Left cardiac atrium (tissue), 4 donors: ENCODE measurements around the gene XIRP2. TPM values are rescaled to one million over a fixed set of nuclear protein-coding genes. Genes with fewer than 3 reads are reported as not detected.

Source experiments
- ATAC-seq, 2 donors: fragments of 200-7000 bp; cut with Tn5 transposase; one replicate each; pipeline ENCODE4 v1.9.1; 2020; ENCODE audit warnings: mild to moderate bottlenecking in 2 of 2, moderate library complexity in 2 of 2
- DNase-seq: peaks from one replicate; pipeline ENCODE4 v3.0.0-alpha.2; 2020
- intact Hi-C, 2 donors: fragments of 100-400 bp; cut with DNase I; formaldehyde crosslinking; loops; one replicate each; pipeline versions ENCODE4 v1.14.1 to v1.15.1; 2022 to 2023
- long read RNA-seq: library from polyadenylated mRNA; unstranded; transcript quantifications from one replicate; pipeline ENCODE4 v2.0.0, GENCODE V29; 2021
- total RNA-seq, 2 donors: library from RNA; stranded (reverse); fragmentation: NEBNext Ultra II Directional; extraction: Animal tissue kit (Norgen Biotek cat#: 25700); gene quantifications; one replicate each; pipeline ENCODE4 v1.2.1, GENCODE V29; 2021
- donor health status: DM: no; HTN: yes; CAD: no.
- donor health status: DM: no; HTN: yes; CAD: no; lungs with severe emphysema.
- donor health status: DM: yes; HTN: yes; CAD: no.
- donor health status: Dilated cardiomyopathy.

Gene XIRP2, protein sequence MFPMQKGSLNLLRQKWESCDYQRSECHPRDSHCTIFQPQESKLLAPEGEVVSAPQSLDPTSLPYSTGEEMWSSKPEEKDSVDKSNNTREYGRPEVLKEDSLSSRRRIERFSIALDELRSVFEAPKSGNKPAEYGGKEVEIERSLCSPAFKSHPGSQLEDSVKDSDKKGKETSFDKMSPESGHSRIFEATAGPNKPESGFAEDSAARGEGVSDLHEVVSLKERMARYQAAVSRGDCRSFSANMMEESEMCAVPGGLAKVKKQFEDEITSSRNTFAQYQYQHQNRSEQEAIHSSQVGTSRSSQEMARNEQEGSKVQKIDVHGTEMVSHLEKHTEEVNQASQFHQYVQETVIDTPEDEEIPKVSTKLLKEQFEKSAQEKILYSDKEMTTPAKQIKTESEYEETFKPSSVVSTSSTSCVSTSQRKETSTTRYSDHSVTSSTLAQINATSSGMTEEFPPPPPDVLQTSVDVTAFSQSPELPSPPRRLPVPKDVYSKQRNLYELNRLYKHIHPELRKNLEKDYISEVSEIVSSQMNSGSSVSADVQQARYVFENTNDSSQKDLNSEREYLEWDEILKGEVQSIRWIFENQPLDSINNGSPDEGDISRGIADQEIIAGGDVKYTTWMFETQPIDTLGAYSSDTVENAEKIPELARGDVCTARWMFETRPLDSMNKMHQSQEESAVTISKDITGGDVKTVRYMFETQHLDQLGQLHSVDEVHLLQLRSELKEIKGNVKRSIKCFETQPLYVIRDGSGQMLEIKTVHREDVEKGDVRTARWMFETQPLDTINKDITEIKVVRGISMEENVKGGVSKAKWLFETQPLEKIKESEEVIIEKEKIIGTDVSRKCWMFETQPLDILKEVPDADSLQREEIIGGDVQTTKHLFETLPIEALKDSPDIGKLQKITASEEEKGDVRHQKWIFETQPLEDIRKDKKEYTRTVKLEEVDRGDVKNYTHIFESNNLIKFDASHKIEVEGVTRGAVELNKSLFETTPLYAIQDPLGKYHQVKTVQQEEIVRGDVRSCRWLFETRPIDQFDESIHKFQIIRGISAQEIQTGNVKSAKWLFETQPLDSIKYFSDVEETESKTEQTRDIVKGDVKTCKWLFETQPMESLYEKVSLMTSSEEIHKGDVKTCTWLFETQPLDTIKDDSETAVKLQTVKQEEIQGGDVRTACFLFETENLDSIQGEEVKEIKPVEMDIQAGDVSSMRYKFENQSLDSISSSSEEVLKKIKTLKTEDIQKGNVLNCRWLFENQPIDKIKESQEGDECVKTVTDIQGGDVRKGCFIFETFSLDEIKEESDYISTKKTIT (N-terminal part only)
- total RNA-seq, result 10 to 100 TPM; 22.9 to 44.0 TPM
- long read RNA-seq, partial matches to known transcripts, result 0 of 3 reads
- long read RNA-seq, other reads (novel, unspliced or antisense), result 3 of 3 reads

DNA sequence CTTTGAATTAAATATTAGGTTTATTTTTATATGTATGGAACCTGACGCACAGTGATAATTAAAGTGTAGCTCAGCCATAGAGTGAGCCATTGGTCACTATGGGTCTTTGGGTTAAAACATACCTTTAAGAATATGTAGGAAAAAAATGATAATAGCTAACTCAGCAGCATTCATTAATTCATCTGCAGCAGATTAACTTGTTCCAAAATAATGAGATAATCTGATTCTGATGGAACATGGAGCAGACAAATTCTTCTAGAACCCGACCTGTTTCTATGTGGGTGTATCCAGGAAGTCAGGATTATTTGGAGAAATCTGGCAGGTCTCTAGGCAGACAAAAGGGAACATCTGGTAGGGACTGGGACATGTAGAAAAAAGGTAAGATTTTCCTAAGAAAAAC is at the start of gene XIRP2:
Gene XIRP2, plus strand, starts transcription at position 301 of the 400 bp plus-strand sequence. CDS start 15,003 bp downstream, outside the sequence.
- no peak for ATAC-seq
- intact Hi-C loops, result no loop called here

DNA sequence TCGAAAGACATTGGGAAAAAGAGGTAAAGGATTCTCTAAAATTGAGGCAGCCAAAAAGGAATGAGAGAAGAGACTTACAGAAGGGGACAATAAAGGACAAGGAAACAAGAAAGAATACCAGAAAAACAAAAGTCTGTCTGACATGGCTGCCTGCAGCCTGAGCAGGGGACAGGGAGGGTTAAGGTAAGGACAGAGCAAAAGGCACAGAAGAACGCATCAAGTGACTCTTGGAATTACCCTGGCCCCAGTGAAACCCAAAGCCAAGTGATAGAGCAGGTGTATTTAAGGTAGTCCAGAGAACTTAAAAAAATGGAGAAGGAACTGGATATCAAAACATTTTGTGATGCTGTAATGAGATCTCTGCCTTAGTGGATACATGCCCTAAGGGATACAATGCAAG is 47.1 kb upstream of the XIRP2 start:
- ATAC-seq (no peak), DNase-seq (no peak)
- intact Hi-C loops, result no loop called here

More for the DNA sequence above, at the start of gene XIRP2:
- no peak for DNase-seq

DNA sequence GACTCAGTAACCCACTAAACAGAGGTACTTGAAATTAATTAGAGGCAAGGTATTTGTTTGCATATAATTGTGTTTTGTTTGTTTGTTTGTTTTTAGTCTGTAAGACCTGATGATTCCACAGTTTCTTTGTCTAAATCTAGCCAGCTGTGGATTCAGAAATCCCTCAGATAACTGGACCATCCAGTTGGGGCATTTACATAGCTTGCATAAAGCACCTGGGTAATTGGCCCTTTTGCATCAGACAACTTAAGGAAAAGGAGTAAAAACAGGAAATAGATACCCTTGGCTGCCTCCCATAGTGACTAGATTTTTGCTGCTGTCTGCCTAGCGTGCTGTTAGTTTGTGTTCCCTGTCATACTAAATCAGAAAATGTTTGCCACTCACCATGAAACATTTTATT is 46.6 kb upstream of the XIRP2 start:
- no peak for DNase-seq
- no peak for ATAC-seq
- intact Hi-C loops, result no loop called here

DNA sequence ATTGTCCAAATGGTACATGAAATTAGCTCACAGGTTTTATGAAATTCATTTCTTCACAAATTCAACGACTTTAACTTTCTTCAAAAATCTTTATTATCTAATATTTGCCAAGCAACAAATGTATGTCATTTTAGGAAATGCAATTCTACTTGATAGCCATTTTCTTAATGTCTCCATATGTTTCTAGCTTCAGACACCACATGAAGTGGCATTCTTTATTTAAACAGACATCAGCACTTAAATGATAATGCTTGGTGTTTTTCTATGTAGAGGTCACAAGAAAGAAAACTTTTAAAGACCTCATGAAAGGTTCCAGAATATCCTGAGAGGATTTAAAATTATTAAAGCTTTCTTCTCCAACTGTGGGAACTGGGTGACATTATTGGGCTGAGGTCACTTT is 44.2 kb upstream of the XIRP2 start:
- ATAC-seq (no peak), DNase-seq (no peak)
- intact Hi-C loops, result no loop called here

DNA sequence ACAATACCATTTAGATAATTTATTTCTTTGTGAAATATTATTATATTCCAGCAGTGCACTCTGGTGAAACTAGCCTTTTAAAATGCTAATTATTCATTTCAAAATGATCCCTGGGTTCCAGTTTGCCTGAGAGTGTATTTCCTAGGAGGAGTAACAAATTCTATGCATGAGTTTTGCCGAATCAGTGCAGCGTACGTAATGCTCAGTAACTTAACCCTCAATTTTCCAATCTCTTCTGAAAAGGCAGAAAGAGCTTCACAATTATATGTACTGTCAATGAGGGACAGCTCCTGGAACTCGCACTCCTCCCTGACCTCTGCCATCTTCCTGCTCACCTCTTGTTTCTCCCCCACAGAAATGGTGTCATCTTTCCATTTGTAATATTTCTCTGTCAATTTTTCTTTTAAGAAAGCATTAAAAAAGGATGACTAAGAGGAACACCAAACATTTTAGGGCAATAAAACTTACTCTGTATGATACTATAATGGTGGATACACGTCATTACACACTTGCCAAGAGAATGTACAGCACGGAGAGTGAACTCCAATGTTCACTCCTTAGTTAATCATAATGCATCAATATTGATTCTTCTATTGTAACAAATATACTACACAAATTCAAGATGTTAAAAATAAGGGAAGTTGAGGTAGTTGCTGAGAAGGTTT is 25.7 kb upstream of the XIRP2 start:
- intact Hi-C loops, result no loop called here
- DNase-seq (no peak), ATAC-seq (no peak)

DNA sequence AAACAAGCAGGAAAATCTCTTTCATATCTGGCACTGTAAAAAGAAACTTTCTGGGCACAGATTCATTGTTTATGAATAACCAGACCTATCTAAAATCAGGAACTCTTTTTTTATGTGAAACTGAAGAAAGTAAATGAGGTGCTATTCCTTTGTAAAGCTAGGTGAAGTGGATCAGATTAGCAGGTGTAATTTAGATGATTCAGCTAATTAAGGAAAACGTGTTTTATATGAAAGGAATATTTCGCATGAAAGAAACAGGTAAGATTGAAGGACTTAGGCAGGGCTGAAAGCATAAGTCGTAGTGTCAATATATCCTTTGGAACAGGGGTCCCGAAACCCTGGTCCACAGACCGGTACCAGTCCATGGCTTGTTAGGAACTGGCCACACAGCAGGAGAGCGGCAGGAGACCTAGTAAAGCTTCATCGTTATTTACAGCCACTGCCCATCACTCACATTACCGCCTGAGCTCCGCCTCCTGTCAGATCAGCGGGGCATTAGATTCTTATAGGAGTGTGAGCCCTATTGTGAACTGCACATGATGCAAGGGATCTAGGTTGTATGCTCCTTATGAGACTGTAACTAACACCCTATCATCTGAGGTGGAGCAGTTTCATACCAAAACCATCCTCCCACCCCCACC is 20.3 kb upstream of the XIRP2 start:
- ATAC-seq, result no peak
- no peak for DNase-seq
- intact Hi-C loops, result no loop called here

DNA sequence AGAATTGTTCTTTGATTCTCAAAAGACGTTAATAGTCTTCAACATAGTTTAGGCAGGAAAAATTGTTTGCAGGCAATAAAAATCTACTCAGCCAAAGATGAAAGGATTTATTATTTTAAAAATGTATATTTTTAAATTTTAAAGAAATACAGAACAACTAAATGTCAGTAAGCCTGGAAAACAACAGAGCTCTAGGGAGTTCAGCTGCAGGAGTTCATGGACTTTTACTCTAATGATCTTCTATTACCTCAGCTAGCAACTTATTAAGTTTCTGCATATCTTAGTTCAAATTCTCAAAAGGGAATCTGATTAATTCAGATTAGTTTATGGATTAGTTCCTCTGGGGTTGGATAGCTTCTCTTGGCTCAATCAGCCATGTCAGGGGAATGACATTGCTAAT is 17.9 kb upstream of the XIRP2 start:
- no peak for DNase-seq
- no peak for ATAC-seq
- intact Hi-C loops, result no loop called here

DNA sequence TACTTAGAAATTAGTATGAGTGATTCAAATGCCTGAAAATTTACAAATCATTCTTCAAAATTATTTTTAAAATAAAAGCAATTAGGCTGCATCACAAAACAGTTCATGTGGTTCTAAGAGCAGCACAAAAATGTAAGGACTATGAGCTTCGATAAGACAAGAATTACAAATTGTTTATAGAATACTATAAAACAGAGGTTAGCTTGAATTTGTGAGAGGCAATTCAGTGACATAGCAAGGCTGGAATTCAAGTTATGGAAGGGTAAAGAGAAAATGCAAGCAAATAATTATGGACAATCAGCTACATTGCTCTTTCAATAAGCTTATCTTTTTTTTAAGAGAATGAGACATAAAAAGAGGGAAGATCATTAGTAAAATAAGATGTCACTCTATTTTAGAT is 7.1 kb upstream of the XIRP2 start:
- intact Hi-C loops, result no loop called here
- ATAC-seq (no peak), DNase-seq (no peak)

DNA sequence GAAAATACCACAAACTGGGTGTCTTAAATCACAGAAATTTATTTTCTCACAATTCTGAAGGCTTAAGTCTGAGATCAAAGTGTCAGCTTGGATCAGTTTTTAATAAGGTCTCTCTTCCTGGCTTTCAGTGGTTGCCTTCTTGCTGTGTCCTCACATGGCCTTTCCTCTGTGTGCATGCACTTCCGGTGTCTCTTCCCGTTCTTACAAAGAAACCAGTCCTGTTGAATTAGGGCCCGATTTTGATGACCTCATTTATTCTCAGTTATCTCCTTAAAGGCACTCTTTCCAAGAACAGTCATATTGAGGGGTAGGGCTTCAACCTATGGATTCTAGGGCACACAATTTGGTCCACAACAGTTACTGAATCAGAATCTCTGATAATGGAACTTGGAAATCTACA is 5.4 kb upstream of the XIRP2 start:
- no peak for ATAC-seq
- DNase-seq, result no peak
- intact Hi-C loops, result no loop called here

DNA sequence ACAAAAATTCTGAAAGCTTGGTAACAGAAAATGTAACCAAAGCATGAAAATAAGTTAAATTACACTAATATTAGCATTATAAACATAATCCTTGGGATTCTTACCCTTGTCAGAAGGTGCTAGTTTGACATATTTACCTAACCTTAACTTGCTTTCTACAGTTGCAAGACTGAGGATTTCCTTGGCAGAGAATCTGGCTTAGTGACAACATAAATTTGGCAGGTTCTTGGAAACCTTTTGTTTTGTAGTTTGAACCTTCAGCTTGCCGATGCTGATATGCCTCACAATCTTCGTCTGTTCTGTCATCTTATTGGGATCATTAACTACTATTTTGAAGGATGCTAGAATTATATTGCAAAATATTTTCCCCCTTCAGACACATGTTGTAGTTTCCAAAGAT is 3.4 kb downstream of the XIRP2 start:
- intact Hi-C loops, result no loop called here
- no peak for ATAC-seq
- DNase-seq, result no peak

DNA sequence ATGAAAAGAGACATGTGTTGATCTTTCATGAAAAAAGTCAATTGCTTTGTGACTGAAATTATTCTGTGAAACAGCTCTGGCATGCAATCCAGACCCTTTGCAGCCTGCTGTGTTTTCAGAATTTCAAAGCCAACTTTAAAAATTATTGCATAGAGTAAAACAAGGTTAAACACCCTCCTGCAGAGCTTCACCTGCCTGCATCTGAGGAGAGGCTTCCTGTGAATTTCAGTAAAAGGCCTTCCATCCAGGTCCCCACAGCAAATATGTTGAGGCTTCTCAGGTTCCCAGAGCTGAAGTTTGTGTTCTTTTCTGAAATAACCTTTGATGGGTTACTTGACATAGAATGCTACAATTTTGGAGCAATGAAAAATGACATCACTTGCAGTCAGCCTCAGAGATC is 4.1 kb downstream of the XIRP2 start:
- intact Hi-C loops, result no loop called here
- no peak for DNase-seq
- ATAC-seq, result no peak

DNA sequence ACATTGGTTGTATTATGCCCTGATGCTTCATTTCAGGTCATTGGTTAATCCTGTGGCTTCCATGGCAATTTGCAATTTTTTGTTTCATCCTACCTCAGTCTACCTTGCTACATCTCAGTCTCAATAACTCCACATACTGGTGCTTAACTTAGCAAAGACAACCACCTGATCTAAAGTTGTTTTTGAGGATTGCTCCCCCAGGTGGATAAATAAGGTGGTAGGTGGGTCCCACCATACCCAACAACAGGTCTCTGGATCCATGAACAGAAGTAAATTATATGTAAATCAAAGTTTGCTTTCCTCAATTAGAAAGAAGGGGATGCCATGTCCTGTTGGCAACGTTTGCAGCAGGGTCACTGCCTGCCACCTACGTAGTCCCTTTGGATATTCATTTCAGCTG is 7.0 kb downstream of the XIRP2 start:
- intact Hi-C loops, result no loop called here
- no peak for ATAC-seq
- no peak for DNase-seq

DNA sequence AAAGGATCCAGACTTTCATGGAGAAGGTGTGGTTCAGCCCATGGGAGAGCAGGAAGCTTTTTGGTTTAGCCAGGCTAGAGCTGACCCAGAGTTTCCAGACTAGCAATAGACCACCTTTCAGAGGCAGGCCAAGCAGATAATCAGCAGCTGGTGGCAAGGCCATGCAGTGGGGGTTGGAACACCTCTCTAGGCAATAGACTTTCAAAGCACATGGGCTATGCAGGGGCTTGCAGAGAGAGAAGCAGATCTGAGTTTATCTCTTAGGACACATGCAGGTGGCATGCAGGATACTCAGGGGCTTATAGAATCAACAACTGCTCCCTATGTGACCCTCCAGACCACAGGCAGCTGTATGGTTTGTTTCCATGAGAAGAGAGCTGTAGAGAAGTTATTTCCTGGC is 9.4 kb downstream of the XIRP2 start:
- intact Hi-C loops, result no loop called here
- DNase-seq, result no peak
- ATAC-seq, result no peak

DNA sequence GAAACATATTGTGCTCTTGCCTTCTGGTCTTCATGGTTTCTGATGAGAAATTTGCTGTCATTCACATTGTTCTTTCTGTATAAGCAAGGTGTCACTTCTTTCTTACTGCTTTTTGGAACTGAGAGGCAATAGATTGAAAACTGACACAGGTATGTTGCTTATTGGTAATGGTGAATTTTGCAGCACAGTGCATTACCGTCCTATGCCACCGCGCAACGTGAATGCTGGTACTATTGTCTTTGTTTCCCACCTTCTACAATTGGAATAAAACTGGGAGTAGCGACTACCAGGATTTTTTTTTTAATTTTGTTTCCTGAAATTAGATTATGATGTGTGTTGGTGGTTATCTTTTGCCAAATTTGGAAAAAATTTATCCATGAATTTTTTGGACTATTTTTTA is 11.4 kb downstream of the XIRP2 start:
- DNase-seq (no peak), ATAC-seq (no peak)
- intact Hi-C loops, result no loop called here

DNA sequence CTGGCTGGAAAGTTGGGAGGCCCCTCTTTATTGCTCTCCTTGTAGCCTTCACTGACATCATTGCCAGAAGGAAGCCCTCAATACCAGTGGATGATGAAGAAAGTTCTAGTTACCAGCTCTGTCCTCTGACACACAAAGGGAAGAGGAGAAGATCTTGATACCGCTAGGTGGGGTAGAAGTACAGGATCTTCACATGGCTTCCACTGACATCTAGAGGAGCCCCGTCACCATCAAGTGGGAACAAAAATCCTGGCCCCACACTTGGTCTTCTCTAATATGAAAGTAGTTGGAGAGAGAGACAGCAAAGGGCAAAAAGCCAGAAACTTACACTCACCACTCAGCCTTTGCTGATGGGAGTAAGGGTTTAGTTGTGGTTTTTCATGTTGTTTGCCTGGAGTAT is 12.4 kb downstream of the XIRP2 start:
- ATAC-seq, result no peak
- intact Hi-C loops, result no loop called here

DNA sequence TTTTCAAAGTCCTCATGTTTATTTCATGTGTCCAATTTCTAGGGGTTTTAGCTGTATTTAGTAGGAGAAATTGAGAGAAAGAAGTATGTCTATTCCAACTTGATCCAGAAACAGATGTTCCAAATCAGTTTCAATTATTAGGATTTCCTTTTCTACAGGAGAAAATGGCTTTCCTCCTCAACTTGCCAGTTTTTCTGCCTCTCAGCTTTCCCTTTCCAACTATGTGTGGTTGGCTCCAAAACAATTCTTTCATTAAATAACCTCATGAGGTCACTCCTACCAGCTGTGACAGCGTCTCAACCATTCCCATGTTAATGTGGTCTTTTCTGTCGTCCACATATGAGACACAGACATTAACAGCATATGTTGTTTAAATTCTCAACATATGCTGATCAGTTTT is 13.1 kb downstream of the XIRP2 start:
- ATAC-seq (no peak), DNase-seq (no peak)
- intact Hi-C loops, result no loop called here

More for the DNA sequence above, 12.4 kb downstream of the XIRP2 start:
- DNase-seq, result no peak

DNA sequence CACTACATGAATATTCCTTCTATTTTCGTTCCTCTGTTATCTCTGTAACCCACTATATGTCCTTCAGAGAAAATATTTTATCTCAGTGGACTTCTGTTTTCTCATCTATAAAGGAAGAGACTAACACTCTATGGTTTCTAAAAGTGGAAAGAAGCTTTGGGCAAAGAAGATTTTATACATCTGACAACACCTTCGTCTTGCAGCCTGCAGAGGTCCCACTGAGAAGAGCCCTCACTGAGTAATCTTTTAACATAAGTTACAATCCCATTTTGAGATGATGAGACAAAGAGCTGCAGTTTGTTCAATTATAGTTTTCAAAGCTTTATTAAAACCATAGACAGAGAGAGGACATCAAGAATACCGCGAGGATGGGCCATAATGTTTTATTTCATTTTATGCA is 28.7 kb downstream of the XIRP2 start:
- ATAC-seq, result no peak
- no peak for DNase-seq
- intact Hi-C loops, result no loop called here

DNA sequence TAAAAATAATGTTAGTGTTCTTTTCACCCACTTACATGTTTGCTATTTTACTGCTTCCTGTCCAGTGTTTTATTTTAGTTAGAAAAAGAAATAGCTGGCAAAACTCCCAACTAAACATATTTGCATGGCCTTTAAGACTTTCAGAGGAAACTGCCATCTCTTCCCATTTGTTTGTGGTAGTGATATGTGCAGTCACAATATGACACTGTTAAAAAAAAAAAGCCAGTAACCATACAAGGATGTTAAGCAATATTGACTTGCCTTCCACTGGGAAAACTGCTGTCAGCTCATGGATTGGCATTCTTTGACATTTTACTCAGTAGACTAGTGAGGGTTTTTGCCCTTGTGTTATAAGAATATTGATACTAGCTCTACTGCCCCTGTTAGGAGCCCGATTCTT is 29.1 kb downstream of the XIRP2 start:
- ATAC-seq, result no peak
- DNase-seq, result no peak
- intact Hi-C loops, result no loop called here
